OCI-M1 (cell line): ENCODE results near the gene EFCAB8.
"Not testable (repeated sequence)": the region's sequence is repeated elsewhere in the genome, so short reads cannot be mapped to it uniquely, and the experiment has no call there.

Source experiments
- DNase-seq: peaks from one replicate; lab custom pipeline; 2025; lab: John Stamatoyannopoulos, UW

EFCAB8 gene

DNA sequence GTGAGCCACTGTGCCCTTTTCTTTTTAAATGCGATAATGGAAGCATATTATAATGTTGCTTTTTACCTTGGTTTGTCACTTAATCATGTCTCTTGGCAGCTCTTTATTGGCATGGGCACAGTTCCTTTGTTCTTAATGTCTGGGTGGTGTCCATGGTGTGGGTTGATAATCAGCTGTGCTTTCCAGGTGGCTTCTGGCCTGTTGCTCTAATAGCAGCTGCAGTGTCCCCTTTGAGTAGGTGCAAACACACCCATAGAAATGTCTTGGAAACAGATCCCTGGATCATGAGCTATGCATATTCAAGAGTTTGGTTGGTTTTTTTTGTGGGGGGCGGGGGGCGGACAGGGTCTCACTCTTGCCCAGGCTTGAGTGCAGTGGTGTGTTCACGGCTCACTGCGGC lies 29.9 kb downstream of the EFCAB8 start:
- DNase-seq = no peak

GRCh38 chr20:32889281-32889680 lies 30.6 kb downstream of the EFCAB8 start:
- DNase-seq = no peak

- no peak for DNase-seq
Measured at GRCh38 chr20:32891491-32891890, 32.8 kb downstream of the EFCAB8 start.

- no peak for DNase-seq
Measured at GRCh38 chr20:32891926-32892660, 33.4 kb downstream of the EFCAB8 start.

DNA sequence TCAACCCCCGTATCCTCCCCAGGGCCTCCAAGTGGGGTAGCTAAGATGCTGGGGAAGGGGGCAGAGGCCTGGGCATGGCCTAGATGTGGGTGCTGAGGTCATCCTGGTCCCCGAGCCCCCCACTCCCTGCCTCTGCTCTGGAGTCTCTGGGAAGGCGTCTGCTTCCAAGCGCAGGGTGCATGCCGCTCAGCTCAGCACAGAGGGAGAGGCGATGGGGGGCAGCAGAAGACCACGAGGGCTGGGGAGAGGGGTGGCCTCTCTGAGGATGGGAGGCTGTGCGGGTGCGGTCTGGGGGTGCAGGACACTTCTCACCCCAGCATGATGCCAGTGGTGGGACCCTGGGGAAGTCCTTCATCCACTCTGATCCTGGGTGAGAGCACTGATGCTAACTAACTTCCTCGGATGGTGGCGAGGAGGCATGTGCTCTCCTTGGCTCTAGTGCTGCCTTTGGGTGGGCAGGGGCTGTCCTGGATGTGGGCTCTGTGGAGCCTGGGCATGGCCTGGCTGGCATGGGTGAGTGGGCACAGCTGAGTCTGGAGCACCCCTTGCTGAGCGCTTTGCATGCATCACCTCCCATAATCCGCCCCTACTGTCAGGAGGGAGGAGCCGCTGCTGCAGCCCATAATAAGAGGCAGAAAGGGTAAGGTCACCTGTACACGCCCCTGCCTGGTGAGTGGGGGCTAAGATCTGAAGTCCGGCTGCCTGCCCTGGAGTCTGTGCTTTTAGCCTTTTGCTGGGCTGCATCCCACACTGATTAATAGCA lies 34.7 kb downstream of the EFCAB8 start:
- no peak for DNase-seq

DNA sequence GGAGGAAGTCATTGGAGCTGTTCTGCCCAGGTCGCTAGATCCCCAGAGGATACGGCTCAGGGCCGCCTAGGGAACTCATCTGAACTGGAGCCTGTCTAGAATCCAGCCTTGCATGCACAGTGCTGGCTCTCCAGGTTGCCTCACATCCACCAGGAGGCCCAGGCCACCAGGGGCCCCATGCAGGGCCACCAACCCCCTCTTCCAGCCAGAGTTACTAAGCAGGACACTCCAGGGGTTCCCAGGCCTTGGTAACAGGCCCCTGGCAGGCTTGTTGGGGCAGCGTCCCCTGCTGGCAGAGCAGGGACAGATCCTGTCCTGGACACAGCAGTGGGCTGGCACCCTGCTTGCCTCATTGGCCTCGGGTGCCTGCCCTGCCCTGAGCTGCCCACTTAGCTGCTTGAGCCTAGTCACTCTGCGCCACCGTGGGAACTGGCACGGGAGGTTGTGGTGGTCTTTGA lies 35.3 kb downstream of the EFCAB8 start:
- DNase-seq = peak; percentile 24

GRCh38 chr20:32894711-32895355 lies 36.1 kb downstream of the EFCAB8 start:
- no peak for DNase-seq

DNA sequence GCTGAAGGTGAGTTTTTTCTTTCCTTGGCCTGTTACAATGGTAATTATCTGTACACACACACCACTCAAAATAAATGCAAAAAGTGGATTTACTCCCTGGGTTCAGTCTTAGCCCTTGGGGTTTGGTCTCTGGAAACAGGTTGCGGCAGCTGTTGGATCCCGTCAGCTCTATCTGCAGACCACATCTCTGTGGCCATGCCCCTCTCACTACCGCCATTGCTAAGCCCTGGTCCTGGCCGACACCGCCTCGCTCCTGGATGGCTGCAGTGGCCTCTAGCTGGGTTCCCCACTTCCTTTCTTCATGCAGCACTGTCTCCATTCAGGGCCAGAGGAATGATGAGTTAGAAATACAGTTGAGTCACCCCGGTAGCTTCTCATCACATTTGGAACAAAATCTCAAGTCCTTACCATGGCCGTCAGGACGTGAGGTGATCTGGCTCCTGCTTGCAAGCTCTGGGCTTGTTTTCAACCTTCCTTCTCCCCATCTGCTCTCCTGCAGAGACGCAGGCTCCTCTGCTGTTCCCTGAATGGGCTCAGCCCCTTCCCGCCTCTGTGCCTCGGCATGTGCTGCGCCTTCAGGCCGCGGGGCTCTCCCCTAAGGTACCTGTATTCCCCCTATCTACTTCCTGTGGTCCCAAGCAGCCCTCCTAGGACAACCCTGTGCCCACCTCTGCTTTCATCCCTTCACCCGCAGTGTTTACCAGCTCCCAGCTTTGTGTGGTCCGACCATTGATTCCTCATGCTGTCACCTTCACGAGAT lies 38.0 kb downstream of the EFCAB8 start:
- peak; percentile 30 for DNase-seq

DNA sequence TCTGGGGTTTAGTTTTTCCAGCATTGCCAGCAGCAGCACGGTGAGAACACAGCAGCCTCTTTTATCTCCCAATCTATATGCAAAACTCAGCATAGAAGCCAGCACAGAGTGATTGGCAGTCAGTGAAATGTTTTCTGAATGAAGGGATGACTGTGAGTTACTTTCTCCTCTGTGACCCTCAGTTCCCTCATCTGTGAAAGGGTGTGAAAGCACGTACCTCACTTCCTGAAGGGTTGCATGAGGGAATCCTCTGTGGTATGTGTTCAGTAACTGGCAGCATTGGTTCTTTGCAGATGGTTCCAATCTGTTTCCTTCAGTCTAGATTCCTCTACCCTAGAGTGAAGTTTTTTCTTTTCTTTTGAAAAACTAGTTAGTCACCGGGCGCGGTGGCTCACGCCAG lies 40.0 kb downstream of the EFCAB8 start:
- no peak for DNase-seq

GRCh38 chr20:32902456-32903420 lies 44.0 kb downstream of the EFCAB8 start:
- peak; percentile 42 for DNase-seq

GRCh38 chr20:32903666-32904175 lies 45.0 kb downstream of the EFCAB8 start:
- no peak for DNase-seq

- not testable (repeated sequence) for DNase-seq
Measured at GRCh38 chr20:32904678-32905077, 46.0 kb downstream of the EFCAB8 start.

DNA sequence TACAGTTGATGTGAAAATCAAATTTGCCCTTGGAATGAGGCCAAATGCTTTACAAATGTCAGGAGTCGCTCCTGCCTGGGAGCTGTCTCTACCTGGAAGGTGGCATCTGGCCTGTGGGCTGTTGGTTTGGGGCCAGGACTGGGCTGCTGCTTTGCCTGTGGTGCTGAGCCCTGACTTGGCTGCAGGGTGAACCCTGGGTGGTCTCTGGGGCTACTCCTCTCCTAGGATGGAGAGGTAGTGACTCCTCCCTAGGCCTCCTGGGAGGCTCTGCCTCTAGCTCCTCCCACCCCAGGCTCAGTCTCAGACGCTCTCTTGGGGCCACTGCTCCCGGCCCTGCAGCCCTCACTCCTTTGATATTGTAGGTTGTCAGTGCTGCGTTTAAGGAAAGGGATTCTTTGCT lies 47.5 kb downstream of the EFCAB8 start:
- no peak for DNase-seq

DNA sequence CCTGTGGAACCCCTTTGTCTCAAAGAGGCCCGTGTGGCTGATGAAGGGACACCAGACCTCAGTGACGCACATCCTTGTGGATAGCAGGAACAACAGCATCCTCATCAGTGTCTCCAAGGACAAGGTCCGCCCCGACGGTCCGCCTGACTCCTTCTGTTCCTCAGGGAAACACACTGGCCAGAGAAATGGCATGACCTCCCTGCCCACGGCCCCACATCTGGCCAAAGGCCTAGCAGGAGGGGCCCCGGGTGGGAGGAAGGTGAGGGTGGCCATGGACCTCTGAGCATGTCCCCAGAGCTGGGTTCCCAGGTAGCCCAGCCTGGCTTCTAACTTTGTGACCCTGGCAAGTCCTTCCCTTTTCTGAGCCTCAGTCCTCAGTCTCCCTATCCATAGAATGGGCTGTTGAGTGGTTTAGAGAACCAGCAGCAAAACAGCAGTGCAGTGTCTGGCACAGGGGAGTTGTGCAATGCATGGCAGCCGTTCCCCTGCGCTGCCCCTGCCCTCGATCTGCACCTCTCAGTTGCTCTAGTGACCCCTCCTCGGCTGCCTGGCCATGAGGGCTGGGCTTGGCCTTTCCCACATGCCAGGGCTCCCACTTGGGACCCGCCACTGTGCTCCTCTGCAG lies 48.3 kb downstream of the EFCAB8 start:
- no peak for DNase-seq

DNA sequence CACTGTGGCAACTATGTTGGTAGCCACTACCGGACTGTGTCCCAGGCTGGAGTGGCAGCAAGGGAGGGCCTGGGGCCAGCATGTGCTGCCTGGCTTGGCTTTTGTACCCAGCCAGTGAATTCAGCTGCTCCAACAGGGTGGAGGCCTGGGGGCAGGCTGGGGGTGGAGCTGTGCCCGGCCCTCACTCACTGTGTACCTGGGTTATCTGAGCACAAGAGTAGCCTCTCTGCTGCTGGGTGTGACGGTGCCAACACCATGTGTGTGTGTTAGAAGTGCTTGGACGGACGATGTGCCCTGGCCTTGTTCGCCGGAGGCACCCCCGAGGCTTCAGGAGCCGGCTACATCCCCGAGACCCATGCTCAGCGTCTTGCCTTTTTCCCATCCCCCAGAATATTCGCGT lies 49.2 kb downstream of the EFCAB8 start:
- no peak for DNase-seq

- DNase-seq = no peak
Measured at GRCh38 chr20:32908334-32909292, 49.9 kb downstream of the EFCAB8 start.

- DNase-seq = no peak
Measured at GRCh38 chr20:32909451-32909850, 50.7 kb downstream of the EFCAB8 start.

- DNase-seq = no peak
Measured at GRCh38 chr20:32909896-32910571, 51.3 kb downstream of the EFCAB8 start.

- no peak for DNase-seq
Measured at GRCh38 chr20:32911355-32911754, 52.6 kb downstream of the EFCAB8 start.
